Stimulated activated CD4-positive, alpha-beta T cell treated with anti-CD3 and anti-CD28 coated beads, Interleukin-12 subunit alpha, Interleukin-12 subunit beta, amount 100 ng/mL, for 48 hours (primary cell): ENCODE measurements around the gene METTL16.

Source experiments
- DNase-seq, 3 donors: peaks; one replicate each; pipeline ENCODE4 v3.0.0-alpha.2; 2020; ENCODE audit warnings: low read depth in 2 of 3, low spot score in 1 of 3

METTL16 gene

GRCh38 chr17:2368359-2368758 is 143.3 kb downstream of the METTL16 start:
- no peak for DNase-seq

DNA sequence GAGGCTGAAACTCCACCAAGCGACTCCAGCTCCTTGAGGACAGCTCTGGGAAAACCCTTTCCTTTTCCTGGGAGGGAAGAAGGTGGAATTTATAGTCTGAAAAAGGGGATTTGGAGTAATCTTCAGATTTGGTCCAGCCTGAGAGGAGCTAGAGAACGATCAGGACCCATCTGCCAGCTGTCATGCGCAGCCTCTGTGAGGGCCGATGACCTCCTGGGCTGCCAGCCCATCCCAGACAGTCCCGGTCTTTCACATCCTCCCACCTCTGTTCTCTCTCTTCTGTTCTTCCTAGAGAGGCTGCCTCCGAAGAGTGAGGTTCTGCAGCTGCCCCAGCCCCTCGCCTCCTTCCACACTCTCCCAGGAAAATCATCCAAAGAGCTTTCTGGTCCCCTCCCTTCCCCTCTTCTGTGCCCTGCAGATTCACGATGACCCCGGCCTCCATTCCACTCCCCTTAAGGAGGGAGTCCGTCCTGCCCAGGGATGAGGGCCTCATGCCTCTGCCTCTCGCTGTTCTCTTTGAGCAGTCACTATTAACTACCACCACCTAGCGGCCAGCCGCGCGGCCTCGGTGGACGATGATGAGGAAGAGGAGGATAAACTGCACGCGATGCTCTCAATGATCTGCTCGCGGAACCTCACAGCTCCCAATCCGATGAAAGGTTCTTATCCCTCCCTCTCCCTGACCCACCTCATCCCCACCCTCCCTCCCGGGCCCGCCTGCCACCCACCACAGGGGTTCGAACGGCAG is 144.8 kb downstream of the METTL16 start:
- DNase-seq = no peak
